GM12878 (cell line): ENCODE data around the gene DCTN2.

Experiments used
- ASH2L ChIP-seq: fragments of 300-600, 200-600 bp; sonication (generic); IDR thresholded peaks from 2 replicates; pipeline ENCODE4 v1.6.1; 2017; ENCODE audit warnings: low read depth, mild to moderate bottlenecking, borderline replicate concordance
- BMI1 ChIP-seq: fragments of 450-650 bp; IDR thresholded peaks from 2 replicates; pipeline ENCODE4 v1.6.1; 2016; ENCODE audit warnings: mild to moderate bottlenecking, moderate library complexity, borderline replicate concordance
- CREM ChIP-seq: IDR thresholded peaks from 2 replicates; pipeline ENCODE4 v1.6.1; 2014; ENCODE audit warnings: antibody characterized with exemption, low read depth
- CTCF ChIP-seq, 3 experiments: IDR thresholded peaks in 2 of 3; conservative IDR thresholded peaks in 1 of 3; 2 replicates each; pipeline ENCODE4 v1.5.1; 2011; ENCODE audit warnings: low read depth in 3 of 3, low read length in 3 of 3, mild to moderate bottlenecking in 3 of 3, control low read depth in 2 of 3, moderate library complexity in 2 of 3, inconsistent platforms in 1 of 3, mixed read lengths in 1 of 3; ENCODE audit not compliant: control insufficient read depth in 2 of 3, insufficient read depth in 1 of 3; ENCODE audit errors: extremely low read depth in 1 of 3
- E2F4 ChIP-seq: IDR thresholded peaks from 2 replicates; pipeline ENCODE4 v1.6.1; 2012; ENCODE audit warnings: low read depth, low read length, improper control_type of control experiment
- EGR1 ChIP-seq, 2 experiments: IDR thresholded peaks; 1 replicate in 1 of 2; 2 replicates in 1 of 2; pipeline ENCODE4 v1.6.1; 2011 to 2012; ENCODE audit warnings: low read depth in 2 of 2, low read length in 2 of 2, borderline replicate concordance in 1 of 2, mild to moderate bottlenecking in 1 of 2, moderate library complexity in 1 of 2
- ELK1 ChIP-seq: IDR thresholded peaks from 2 replicates; pipeline ENCODE4 v1.6.1; 2012; ENCODE audit warnings: low read depth, low read length, improper control_type of control experiment
- FOS ChIP-seq: IDR thresholded peaks from 3 replicates; pipeline ENCODE4 v1.6.1; 2011; ENCODE audit warnings: borderline replicate concordance; ENCODE audit not compliant: insufficient read length; ENCODE audit errors: extremely low read depth
- FOXK2 ChIP-seq: fragments of 450-650 bp; IDR thresholded peaks from 2 replicates; pipeline ENCODE4 v1.6.1; 2017; ENCODE audit warnings: mild to moderate bottlenecking, moderate library complexity
- POLR2A ChIP-seq: IDR thresholded peaks from 2 replicates; pipeline ENCODE4 v1.6.1; 2011; ENCODE audit warnings: low read depth, mild to moderate bottlenecking, low read length
- TAF1 ChIP-seq: IDR thresholded peaks from 2 replicates; pipeline ENCODE4 v1.6.1; 2011; ENCODE audit warnings: mild to moderate bottlenecking, low read depth, low read length, borderline replicate concordance
- TBL1XR1 ChIP-seq: IDR thresholded peaks from 2 replicates; pipeline ENCODE4 v1.6.1; 2012; ENCODE audit warnings: low read depth, low read length, improper control_type of control experiment

- TF ChIP-seq CTCF (IDR thresholded peaks at IDR 0.05 in 2 of 3, conservative IDR thresholded peaks at IDR 0.05 in 1 of 3; ENCODE audit: control insufficient read depth in 2 of 3, extremely low read depth in 1 of 3, insufficient read depth in 1 of 3, low read depth in 3 of 3, low read length in 3 of 3) (no peak), ASH2L (no peak), TAF1 (no peak), TBL1XR1 (no peak), BMI1 (no peak), POLR2A (no peak), FOS (no peak), EGR1 (IDR thresholded peaks at IDR 0.05; ENCODE audit: borderline replicate concordance in 1 of 2, low read depth in 2 of 2, low read length in 2 of 2) (no peak), ELK1 (no peak), E2F4 (no peak), FOXK2 (no peak), CREM (no peak)
Measured at GRCh38 chr12:57534991-57535543, 11.9 kb downstream of the DCTN2 start.
